Measurements from ENCODE around the gene HECW1. TPM values are rescaled to one million over a fixed set of nuclear protein-coding genes. Genes with fewer than 3 reads are reported as not detected.

Gene HECW1
- polyA plus RNA-seq, 1 donor (not counting 4 experiments of a cell fraction or from before 2014, with no cell fraction given), result not detected

- FAIRE-seq, result no peak
- dilution Hi-C loops (cut with MboI; ENCODE audit: extremely low pct_ligation_motif_present, low sequenced_read_pairs), result no loop called here
- no peaks in the 10 kb centered on the region for H3K27me3 ChIP-seq (ENCODE audit: control insufficient read depth, extremely low read depth, insufficient read depth, low read length)
- H3K9me1 ChIP-seq (ENCODE audit: control insufficient read depth, extremely low read depth, insufficient read depth, low read length), result no peaks in the 10 kb centered on the region
- no peaks in the 10 kb centered on the region for H3K79me2 ChIP-seq (ENCODE audit: control insufficient read depth, insufficient read depth, low read length)
- no peak overlapping the region for H3K4me2 ChIP-seq (ENCODE audit: control insufficient read depth, extremely low read depth, insufficient read depth, low read depth, low read length)
- no peak overlapping the region for H3K9ac ChIP-seq (ENCODE audit: control insufficient read depth, extremely low read depth, insufficient read depth, low read length)
- H2AFZ ChIP-seq (ENCODE audit: control insufficient read depth, low read length), result no peak overlapping the region
- no peak for TF ChIP-seq EZH2 (IDR thresholded peaks at IDR 0.05; ENCODE audit: low read length)
- TF ChIP-seq CTCF (optimal IDR thresholded peaks at IDR 0.05 in 1 of 3, IDR thresholded peaks at IDR 0.05 in 1 of 3, conservative IDR thresholded peaks at IDR 0.05 in 1 of 3; ENCODE audit: extremely low read depth in 1 of 3, insufficient read depth in 2 of 3, low read length in 3 of 3), result no peak
- no peak overlapping the region for H3K27ac ChIP-seq (ENCODE audit: control insufficient read depth, insufficient read depth, low read length)
- H3K4me3 ChIP-seq (ENCODE audit: control insufficient read depth in 2 of 3, extremely low read depth in 1 of 3, insufficient read depth in 2 of 3, low read depth in 1 of 3, low read length in 3 of 3), result no peak overlapping the region
- no peaks in the 10 kb centered on the region for H3K4me1 ChIP-seq (ENCODE audit: control insufficient read depth, extremely low read depth, insufficient read depth, low read length)
- H4K20me1 ChIP-seq (ENCODE audit: control insufficient read depth, extremely low read depth, insufficient read depth, low read length), result no peaks in the 10 kb centered on the region
- no peaks in the 10 kb centered on the region for H3K36me3 ChIP-seq (ENCODE audit: control insufficient read depth in 2 of 2, extremely low read depth in 1 of 2, insufficient read depth in 2 of 2, low read length in 2 of 2)
- DNase-seq (ENCODE audit: low read depth, low spot score), result no peak
- H3K9me3 ChIP-seq (ENCODE audit: control insufficient read depth, low read depth, low read length), result no peaks in the 10 kb centered on the region
Observed at GRCh38 chr7:43377196-43377960, 264.9 kb downstream of the HECW1 start.

- no peaks in the 10 kb centered on the region for H3K27me3 ChIP-seq (ENCODE audit: control insufficient read depth, extremely low read depth, insufficient read depth, low read length)
- H4K20me1 ChIP-seq (ENCODE audit: control insufficient read depth, extremely low read depth, insufficient read depth, low read length), result no peaks in the 10 kb centered on the region
Observed at GRCh38 chr7:43379210-43379609, 266.8 kb downstream of the HECW1 start.

More at GRCh38 chr7:43379210-43379609, 266.8 kb downstream of the HECW1 start:
- DNase-seq (ENCODE audit: low read depth, low spot score) (no peak), FAIRE-seq (no peak)
- TF ChIP-seq CTCF (optimal IDR thresholded peaks at IDR 0.05 in 1 of 3, IDR thresholded peaks at IDR 0.05 in 1 of 3, conservative IDR thresholded peaks at IDR 0.05 in 1 of 3; ENCODE audit: extremely low read depth in 1 of 3, insufficient read depth in 2 of 3, low read length in 3 of 3) (no peak), EZH2 (IDR thresholded peaks at IDR 0.05; ENCODE audit: low read length) (no peak)
- Histone ChIP-seq H3K79me2 (ENCODE audit: control insufficient read depth, insufficient read depth, low read length) (no peaks in the 10 kb centered on the region), H3K4me3 (ENCODE audit: control insufficient read depth in 2 of 3, extremely low read depth in 1 of 3, insufficient read depth in 2 of 3, low read depth in 1 of 3, low read length in 3 of 3) (no peak overlapping the region), H3K4me1 (ENCODE audit: control insufficient read depth, extremely low read depth, insufficient read depth, low read length) (no peaks in the 10 kb centered on the region), H3K27ac (ENCODE audit: control insufficient read depth, insufficient read depth, low read length) (no peak overlapping the region), H3K9me3 (ENCODE audit: control insufficient read depth, low read depth, low read length) (no peaks in the 10 kb centered on the region), H3K9ac (ENCODE audit: control insufficient read depth, extremely low read depth, insufficient read depth, low read length) (no peak overlapping the region), H3K4me2 (ENCODE audit: control insufficient read depth, extremely low read depth, insufficient read depth, low read depth, low read length) (no peak overlapping the region), H2AFZ (ENCODE audit: control insufficient read depth, low read length) (no peak overlapping the region), H3K9me1 (ENCODE audit: control insufficient read depth, extremely low read depth, insufficient read depth, low read length) (no peaks in the 10 kb centered on the region), H3K36me3 (ENCODE audit: control insufficient read depth in 2 of 2, extremely low read depth in 1 of 2, insufficient read depth in 2 of 2, low read length in 2 of 2) (no peaks in the 10 kb centered on the region)
- dilution Hi-C loops (cut with MboI; ENCODE audit: extremely low pct_ligation_motif_present, low sequenced_read_pairs), result no loop called here

All from keratinocyte (primary cell).